ENCODE data around the gene LSM12. TPM values are rescaled to one million over a fixed set of nuclear protein-coding genes. Genes with fewer than 3 reads are reported as not detected.

LSM12 gene
- 26.6 and 31.3 TPM in 2 replicates for polyA plus RNA-seq (2012; rRNA removed)
- polyA plus RNA-seq (2012; cell fraction: cytosol; rRNA removed): 33.4 and 36.1 TPM in 2 replicates
- polyA plus RNA-seq (2012; cell fraction: nucleus; rRNA removed): 14.7 and 23.4 TPM in 2 replicates

- CTCF ChIA-PET: interaction anchor here (0.7 to 1.6 kb wide), 4 partner anchors 17 to 60 kb away, joined by 3 to 6 read pairs (median 4); partner anchors contain the start of gene HDAC5
- TF ChIP-seq RAD21 (IDR thresholded peaks at IDR 0.05; ENCODE audit: low read length): no peak
- no peak for TF ChIP-seq MEF2A (IDR thresholded peaks at IDR 0.05; ENCODE audit: borderline replicate concordance, low read depth)
- TF ChIP-seq FOSL2 (IDR thresholded peaks at IDR 0.05; ENCODE audit: borderline replicate concordance, low read depth): no peak
- TF ChIP-seq NRF1 (IDR thresholded peaks at IDR 0.05; ENCODE audit: low read depth, low read length): peak; percentile 84
- TF ChIP-seq RFX5 (IDR thresholded peaks at IDR 0.05; ENCODE audit: low read length): no peak
- TF ChIP-seq JUND (IDR thresholded peaks at IDR 0.05): no peak
- 0 out of 2 replicates have a peak, but pooled peaks have one; percentile 6 for TF ChIP-seq SIN3A (IDR thresholded peaks at IDR 0.05; ENCODE audit: borderline replicate concordance, low read depth, low read length)
- TF ChIP-seq SMC3 (IDR thresholded peaks at IDR 0.05; ENCODE audit: low read depth, low read length): no peak
- no peak; the same call in none of the 2 replicates for TF ChIP-seq MXI1 (IDR thresholded peaks at IDR 0.05; ENCODE audit: low read depth, low read length)
- TF ChIP-seq GABPA (IDR thresholded peaks at IDR 0.05; ENCODE audit: low read depth): no peak
- peak; percentile 0 for TF ChIP-seq CHD2 (IDR thresholded peaks at IDR 0.05; ENCODE audit: low read length, partially characterized antibody)
- TF ChIP-seq YY1 (IDR thresholded peaks at IDR 0.05; ENCODE audit: low read depth): peak; percentile 88
- peak; percentile 57; the same call in 1 of the 2 replicates for TF ChIP-seq TAF1 (IDR thresholded peaks at IDR 0.05; ENCODE audit: borderline replicate concordance, low read depth, low read length)
- peak; percentile 83; the same call in 1 of the 2 replicates for TF ChIP-seq POLR2AphosphoS5 (IDR thresholded peaks at IDR 0.05; ENCODE audit: low read depth, low read length)
- no peak for TF ChIP-seq USF2 (IDR thresholded peaks at IDR 0.05; ENCODE audit: borderline replicate concordance, low read depth, low read length)
- no peak for TF ChIP-seq MAX (IDR thresholded peaks at IDR 0.05; ENCODE audit: low read depth)
- no peak for TF ChIP-seq GATA2 (CRISPR knock-in tag; IDR thresholded peaks at IDR 0.05)
- no peak for TF ChIP-seq EP300 (IDR thresholded peaks at IDR 0.05; ENCODE audit: borderline replicate concordance in 1 of 2, low read depth in 1 of 2, low read length in 1 of 2)
- no peak for TF ChIP-seq NFIC (IDR thresholded peaks at IDR 0.05; ENCODE audit: borderline replicate concordance)
- TF ChIP-seq RCOR1 (IDR thresholded peaks at IDR 0.05; ENCODE audit: low read length): no peak
- no peak for TF ChIP-seq USF1 (IDR thresholded peaks at IDR 0.05; ENCODE audit: borderline replicate concordance, low read depth)
- TF ChIP-seq EZH2phosphoT487 (IDR thresholded peaks at IDR 0.05; ENCODE audit: borderline replicate concordance, low read depth): no peak
- TF ChIP-seq PBX3 (IDR thresholded peaks at IDR 0.05): no peak
- no peak for TF ChIP-seq FOXM1 (IDR thresholded peaks at IDR 0.05; ENCODE audit: low read depth)
- no peak for TF ChIP-seq FOXJ3 (CRISPR knock-in tag; IDR thresholded peaks at IDR 0.05)
- TF ChIP-seq ZBTB33 (IDR thresholded peaks at IDR 0.05; ENCODE audit: borderline replicate concordance, low read depth): no peak
Observed at GRCh38 chr17:44066204-44066930, at the start of gene LSM12. TSS of gene LSM12 (minus strand) at chr17:44066671. CDS start at chr17:44066587, 84 bp downstream.

More at GRCh38 chr17:44066204-44066930, at the start of gene LSM12:
- H3F3A ChIP-seq (replicated peaks; ENCODE audit: insufficient read depth): peaks cover 32% of the 10 kb centered on the region
- H3K27ac ChIP-seq (ENCODE audit: low read depth in 2 of 2, low read length in 1 of 2): peak within 1 kb of the TSS; percentile 92 to 98
- H2AFZ ChIP-seq (ENCODE audit: low read depth): peak within 1 kb of the TSS; percentile 77
- peaks cover 22% of the 10 kb centered on the region for H4K20me1 ChIP-seq (ENCODE audit: insufficient read depth)
- H3K9ac ChIP-seq: peak within 1 kb of the TSS; percentile 95
- POLR2A ChIA-PET: interaction anchor here (0.6 to 1.9 kb wide), 8 partner anchors 13 to 370 kb away, joined by 3 to 8 read pairs (median 4); partner anchors contain the start of genes HDAC5, TMEM101 and TMUB2
- peaks cover 4 to 13% of the 10 kb centered on the region in 2 experiments; a peak in 3 of 4 replicates for H3K4me1 ChIP-seq (ENCODE audit: control insufficient read depth in 1 of 2, insufficient read depth in 2 of 2, low read depth in 1 of 2, low read length in 1 of 2)
- DNase-seq: peak; percentile 95
- peak within 1 kb of the TSS; percentile 83 for H3K4me2 ChIP-seq
- H3K9me2 ChIP-seq: no peaks in the 10 kb centered on the region
- no peaks in the 10 kb centered on the region for H3K27me3 ChIP-seq (ENCODE audit: insufficient read depth)
- H3K9me3 ChIP-seq: no peaks in the 10 kb centered on the region
- H3K36me3 ChIP-seq (replicated peaks in 1 of 2; ENCODE audit: control insufficient read depth in 1 of 2, insufficient read depth in 2 of 2, low read length in 1 of 2): peaks cover 11 to 27% of the 10 kb centered on the region in 2 experiments
- WGBS (ENCODE audit: low lambda C conversion rate): under 1% methylated on average over 45 of the region's 65 CpGs
- peak within 1 kb of the TSS; percentile 69 to 70 for H3K4me3 ChIP-seq (ENCODE audit: low read depth in 2 of 2, low read length in 1 of 2)
- peaks cover 58% of the 10 kb centered on the region for H3K79me2 ChIP-seq (ENCODE audit: insufficient read depth)
